Fibroblast of lung (primary cell): ENCODE results near the gene ITGA3. TPM values are rescaled to one million over a fixed set of nuclear protein-coding genes. Genes with fewer than 3 reads are reported as not detected.

Experiments
- DNase-seq, 2 donors: peaks; one replicate each; pipeline versions ENCODE4 v3.0.0 to v3.0.0-alpha.2; 2010; ENCODE audit warnings: low read depth in 2 of 2
- H2AFZ ChIP-seq: 2 replicates; pipeline ENCODE4 v1.5.1; 2012; ENCODE audit warnings: low read length, control low read depth, inconsistent platforms
- H3K27ac ChIP-seq: 2 replicates; pipeline ENCODE4 v1.5.1; 2011; ENCODE audit warnings: low read length, control low read depth; ENCODE audit not compliant: insufficient read depth
- H3K27me3 ChIP-seq: 2 replicates; pipeline ENCODE4 v1.5.1; 2011; ENCODE audit warnings: mild to moderate bottlenecking, low read length; ENCODE audit not compliant: control insufficient read depth, insufficient read depth
- H3K36me3 ChIP-seq: 2 replicates; pipeline ENCODE4 v1.5.1; 2011; ENCODE audit warnings: low read length; ENCODE audit not compliant: control insufficient read depth, insufficient read depth
- H3K4me1 ChIP-seq: 2 replicates; pipeline ENCODE4 v1.5.1; 2011; ENCODE audit warnings: low read length; ENCODE audit not compliant: control insufficient read depth, insufficient read depth; ENCODE audit errors: extremely low read depth
- H3K4me2 ChIP-seq: 2 replicates; pipeline ENCODE4 v1.5.1; 2011; ENCODE audit warnings: low read length, control low read depth; ENCODE audit not compliant: insufficient read depth; ENCODE audit errors: extremely low read depth
- H3K4me3 ChIP-seq, 4 experiments: fragments of 200-600 bp in 1 of 4; sonication (generic) in 1 of 4; replicated peaks in 1 of 4; 2 replicates each; pipeline ENCODE4 v1.5.1; 2011 to 2016; ENCODE audit warnings: low read length in 4 of 4, low read depth in 3 of 4, mild to moderate bottlenecking in 3 of 4, control low read depth in 2 of 4, inconsistent platforms in 1 of 4, mixed read lengths in 1 of 4; ENCODE audit not compliant: insufficient read depth in 1 of 4; ENCODE audit errors: control extremely low read depth in 1 of 4
- H3K79me2 ChIP-seq: 2 replicates; pipeline ENCODE4 v1.5.1; 2012; ENCODE audit warnings: mild to moderate bottlenecking, low read length, inconsistent platforms; ENCODE audit not compliant: control insufficient read depth, insufficient read depth
- H3K9ac ChIP-seq: 2 replicates; pipeline ENCODE4 v1.5.1; 2011; ENCODE audit warnings: mild to moderate bottlenecking, low read length, control low read depth; ENCODE audit not compliant: insufficient read depth
- H3K9me3 ChIP-seq: 2 replicates; pipeline ENCODE4 v1.5.1; 2012; ENCODE audit warnings: low read depth, low read length; ENCODE audit not compliant: control insufficient read depth, insufficient read depth
- H4K20me1 ChIP-seq: 2 replicates; pipeline ENCODE4 v1.5.1; 2011; ENCODE audit warnings: low read length; ENCODE audit not compliant: control insufficient read depth, insufficient read depth; ENCODE audit errors: extremely low read depth
- CTCF ChIP-seq, 2 donors: IDR thresholded peaks in 1 of 2; conservative IDR thresholded peaks in 1 of 2; 1 replicate in 1 of 2; 2 replicates in 1 of 2; pipeline ENCODE4 v1.5.1; 2011 to 2012; ENCODE audit warnings: low read length in 2 of 2, control low read depth in 1 of 2, inconsistent platforms in 1 of 2, low read depth in 1 of 2, mild to moderate bottlenecking in 1 of 2
- EZH2 ChIP-seq: IDR thresholded peaks from 2 replicates; pipeline ENCODE4 v1.5.1; 2012; ENCODE audit warnings: low read length, control low read depth, mild to moderate bottlenecking; ENCODE audit errors: missing control alignments
- polyA plus RNA-seq, 2 donors: library from polyadenylated mRNA; depleted of rRNA in 1 of 2; stranded (reverse) in 1 of 2; unstranded in 1 of 2; fragments of >200 nt; gene quantifications; 2 replicates each; pipeline ENCODE4 v1.2.1, GENCODE V29; 2011 to 2012; ENCODE audit warnings: missing spikeins in 1 of 2
- total RNA-seq: library from RNA; depleted of rRNA; stranded (reverse); fragments of >200 nt; gene quantifications from 2 replicates; pipeline ENCODE4 v1.2.1, GENCODE V29; 2014

ITGA3 gene
- total and polyA plus RNA-seq, 2 donors (not counting 1 experiment from before 2014, with no cell fraction given), result 67.3 to 269 TPM

DNA sequence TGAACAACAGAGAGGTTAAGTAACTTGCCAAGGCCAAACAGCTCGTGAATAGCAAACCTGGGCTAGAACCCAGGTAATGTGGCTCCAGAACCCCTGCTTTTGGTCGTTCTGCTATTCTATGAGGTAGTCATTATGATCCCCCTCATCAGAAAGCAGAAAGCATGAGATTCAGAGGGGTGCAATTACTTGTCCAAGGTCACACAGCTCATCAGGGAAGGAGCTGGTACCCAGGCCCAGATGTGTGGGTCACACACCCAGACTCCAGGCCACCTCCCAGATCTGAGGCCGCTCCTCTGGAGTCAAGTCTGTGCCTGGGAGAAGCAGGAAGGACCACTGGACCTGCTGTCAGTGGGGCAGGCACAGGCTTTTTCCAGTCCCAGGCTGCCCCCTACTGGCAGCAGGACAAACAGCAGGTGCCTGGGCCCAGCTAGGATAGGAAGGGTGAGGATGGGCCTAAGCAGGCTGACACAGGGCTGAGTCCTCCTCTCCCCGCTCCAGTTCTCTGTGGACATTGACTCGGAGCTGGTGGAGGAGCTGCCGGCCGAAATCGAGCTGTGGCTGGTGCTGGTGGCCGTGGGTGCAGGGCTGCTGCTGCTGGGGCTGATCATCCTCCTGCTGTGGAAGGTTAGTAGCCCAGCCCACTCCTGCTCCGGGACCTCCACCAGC, 31.5 kb downstream of the ITGA3 start:
- peaks cover 25% of the 10 kb centered on the region for H3K36me3 ChIP-seq
- no peak overlapping the region for H3K4me2 ChIP-seq
- no peak overlapping the region for H3K27ac ChIP-seq
- no peak overlapping the region for H2AFZ ChIP-seq
- H3K79me2 ChIP-seq, result no peaks in the 10 kb centered on the region
- no peaks in the 10 kb centered on the region for H3K27me3 ChIP-seq
- no peaks in the 10 kb centered on the region for H3K4me1 ChIP-seq
- no peaks in the 10 kb centered on the region for H4K20me1 ChIP-seq
- DNase-seq, result peak; percentile 56 to 71
- TF ChIP-seq EZH2 (no peak), CTCF (conservative IDR thresholded peaks at IDR 0.05 in 1 of 2, IDR thresholded peaks at IDR 0.05 in 1 of 2; ENCODE audit: low read depth in 1 of 2, low read length in 2 of 2) (peak; percentile 86 to 93)
- no peak overlapping the region for H3K9ac ChIP-seq
- H3K4me3 ChIP-seq, result no peak overlapping the region
- H3K9me3 ChIP-seq, result no peaks in the 10 kb centered on the region

GRCh38 chr17:50087912-50088405, 32.0 kb downstream of the ITGA3 start:
- no peaks in the 10 kb centered on the region for H3K79me2 ChIP-seq
- DNase-seq, result no peak
- peaks cover 25% of the 10 kb centered on the region for H3K36me3 ChIP-seq
- no peak overlapping the region for H2AFZ ChIP-seq
- no peaks in the 10 kb centered on the region for H4K20me1 ChIP-seq
- H3K9me3 ChIP-seq, result no peaks in the 10 kb centered on the region
- TF ChIP-seq EZH2 (no peak), CTCF (conservative IDR thresholded peaks at IDR 0.05 in 1 of 2, IDR thresholded peaks at IDR 0.05 in 1 of 2; ENCODE audit: low read depth in 1 of 2, low read length in 2 of 2) (no peak)
- no peak overlapping the region for H3K4me3 ChIP-seq
- no peak overlapping the region for H3K9ac ChIP-seq
- no peak overlapping the region for H3K4me2 ChIP-seq
- H3K4me1 ChIP-seq, result no peaks in the 10 kb centered on the region
- no peak overlapping the region for H3K27ac ChIP-seq
- no peaks in the 10 kb centered on the region for H3K27me3 ChIP-seq

GRCh38 chr17:50088952-50089825, 33.3 kb downstream of the ITGA3 start:
- Histone ChIP-seq H3K36me3 (peaks cover 25% of the 10 kb centered on the region), H3K27me3 (no peaks in the 10 kb centered on the region), H2AFZ (no peak overlapping the region), H3K9me3 (no peaks in the 10 kb centered on the region), H3K79me2 (no peaks in the 10 kb centered on the region), H3K4me3 (no peak overlapping the region), H3K4me2 (no peak overlapping the region), H3K9ac (no peak overlapping the region), H3K27ac (no peak overlapping the region), H3K4me1 (no peaks in the 10 kb centered on the region), H4K20me1 (no peaks in the 10 kb centered on the region)
- no peak for TF ChIP-seq EZH2
- TF ChIP-seq CTCF (conservative IDR thresholded peaks at IDR 0.05 in 1 of 2, IDR thresholded peaks at IDR 0.05 in 1 of 2; ENCODE audit: low read depth in 1 of 2, low read length in 2 of 2), result no peak
- DNase-seq, result no peak
